Breast epithelium (tissue), 4 donors: ENCODE measurements around the gene AIG1. TPM values are rescaled to one million over a fixed set of nuclear protein-coding genes. Genes with fewer than 3 reads are reported as not detected.

ENCODE experiments used
- DNase-seq, 2 donors: peaks; one replicate each; pipeline ENCODE4 v3.0.0-alpha.2; 2019; ENCODE audit warnings: low spot score in 2 of 2
- H3K27ac ChIP-seq, 2 donors: fragments of 200-600 bp; sonication (generic) in 1 of 2; one replicate each; pipeline ENCODE4 v1.5.1; 2016 to 2019; ENCODE audit warnings: mild to moderate bottlenecking in 1 of 2
- H3K27me3 ChIP-seq, 2 donors: fragments of 200-600 bp; sonication (generic) in 1 of 2; one replicate each; pipeline versions ENCODE4 v1.5.1 to v1.6.0; 2017 to 2019; ENCODE audit warnings: control low read depth in 1 of 2, mild to moderate bottlenecking in 1 of 2
- H3K36me3 ChIP-seq: fragments of 200-600 bp; one replicate; pipeline ENCODE4 v1.5.1; 2019
- H3K4me1 ChIP-seq, 2 donors: fragments of 200-600 bp; sonication (generic); one replicate each; pipeline ENCODE4 v1.5.1; 2016 to 2019; ENCODE audit warnings: control low read depth in 1 of 2
- H3K4me3 ChIP-seq, 3 donors: fragments of 200-600 bp; sonication (generic); 1 replicate in 2 of 3; 2 replicates in 1 of 3; pipeline ENCODE4 v1.5.1; 2016 to 2019; ENCODE audit warnings: mild to moderate bottlenecking in 3 of 3, moderate library complexity in 2 of 3
- H3K9me3 ChIP-seq, 2 donors: fragments of 200-600 bp; sonication (generic) in 1 of 2; one replicate each; pipeline ENCODE4 v1.5.1; 2016 to 2019; ENCODE audit warnings: control low read depth in 1 of 2
- CTCF ChIP-seq, 3 donors: fragments of 450-650 bp; IDR thresholded peaks; one replicate each; pipeline ENCODE4 v1.5.1; 2016 to 2017; ENCODE audit warnings: antibody characterized with exemption in 3 of 3, mild to moderate bottlenecking in 3 of 3, moderate library complexity in 3 of 3
- POLR2A ChIP-seq: fragments of 450-650 bp; IDR thresholded peaks from one replicate; pipeline ENCODE4 v1.6.1; 2016; ENCODE audit warnings: antibody characterized with exemption, mild to moderate bottlenecking, moderate library complexity
- POLR2AphosphoS5 ChIP-seq, 3 donors: sonication (generic); formaldehyde crosslinking; IDR thresholded peaks; one replicate each; pipeline ENCODE4 v1.6.1; 2017; ENCODE audit warnings: antibody characterized with exemption in 3 of 3
- intact Hi-C: fragments of 100-400 bp; cut with DNase I; formaldehyde crosslinking; loops from one replicate; pipeline ENCODE4 v1.15.1; 2023; ENCODE audit warnings: low total_unique reads
- total RNA-seq, 3 donors: library from RNA; depleted of rRNA; stranded (reverse); fragments of >200 nt; gene quantifications; one replicate each; pipeline ENCODE4 v1.1.0, GENCODE V29; 2016

AIG1 gene
- total RNA-seq, 3 donors from 2014 or later: 43.0 to 53.6 (median 44.2) TPM

- TF ChIP-seq POLR2A (no peak), POLR2AphosphoS5 (IDR thresholded peaks at IDR 0.05) (no peak), CTCF (IDR thresholded peaks at IDR 0.05) (no peak)
- H3K27ac ChIP-seq: no peak overlapping the region
- H3K9me3 ChIP-seq: no peaks in the 10 kb centered on the region
- no peaks in the 10 kb centered on the region for H3K27me3 ChIP-seq
- no peak overlapping the region for H3K4me3 ChIP-seq
- DNase-seq: no peak
- intact Hi-C loops: no loop called here
- H3K36me3 ChIP-seq: no peaks in the 10 kb centered on the region
- no peaks in the 10 kb centered on the region for H3K4me1 ChIP-seq
These were observed 96.4 kb downstream of the AIG1 start for GRCh38 chr6:143157131-143157530.

GRCh38 chr6:143158113-143158581 lies 97.5 kb downstream of the AIG1 start:
- Histone ChIP-seq H3K4me3 (no peak overlapping the region), H3K36me3 (no peaks in the 10 kb centered on the region), H3K27me3 (no peaks in the 10 kb centered on the region), H3K4me1 (no peaks in the 10 kb centered on the region), H3K27ac (no peak overlapping the region), H3K9me3 (no peaks in the 10 kb centered on the region)
- no peak for TF ChIP-seq POLR2A
- no peak for TF ChIP-seq CTCF (IDR thresholded peaks at IDR 0.05)
- no peak for TF ChIP-seq POLR2AphosphoS5 (IDR thresholded peaks at IDR 0.05)
- intact Hi-C loops: no loop called here
- no peak for DNase-seq

GRCh38 chr6:143159001-143159400 lies 98.3 kb downstream of the AIG1 start:
- intact Hi-C loops: no loop called here
- no peak overlapping the region for H3K27ac ChIP-seq
- no peaks in the 10 kb centered on the region for H3K9me3 ChIP-seq
- DNase-seq: no peak
- no peaks in the 10 kb centered on the region for H3K4me1 ChIP-seq
- TF ChIP-seq CTCF (IDR thresholded peaks at IDR 0.05) (no peak), POLR2AphosphoS5 (IDR thresholded peaks at IDR 0.05) (no peak), POLR2A (no peak)
- H3K36me3 ChIP-seq: no peaks in the 10 kb centered on the region
- no peak overlapping the region for H3K4me3 ChIP-seq
- no peaks in the 10 kb centered on the region for H3K27me3 ChIP-seq

- no peak for DNase-seq
- Histone ChIP-seq H3K27ac (no peak overlapping the region), H3K36me3 (no peaks in the 10 kb centered on the region), H3K9me3 (no peaks in the 10 kb centered on the region), H3K27me3 (no peaks in the 10 kb centered on the region), H3K4me1 (no peaks in the 10 kb centered on the region), H3K4me3 (no peak overlapping the region)
- intact Hi-C loops: no loop called here
- TF ChIP-seq CTCF (IDR thresholded peaks at IDR 0.05): no peak
- no peak for TF ChIP-seq POLR2A
- TF ChIP-seq POLR2AphosphoS5 (IDR thresholded peaks at IDR 0.05): no peak
These were observed 99.3 kb downstream of the AIG1 start for GRCh38 chr6:143160015-143160414.

GRCh38 chr6:143160439-143161220 lies 99.9 kb downstream of the AIG1 start:
- no peaks in the 10 kb centered on the region for H3K4me1 ChIP-seq
- no peaks in the 10 kb centered on the region for H3K27me3 ChIP-seq
- no peak overlapping the region for H3K27ac ChIP-seq
- no peak for DNase-seq
- no peak overlapping the region for H3K4me3 ChIP-seq
- TF ChIP-seq CTCF (IDR thresholded peaks at IDR 0.05) (no peak), POLR2A (no peak), POLR2AphosphoS5 (IDR thresholded peaks at IDR 0.05) (no peak)
- no peaks in the 10 kb centered on the region for H3K36me3 ChIP-seq
- intact Hi-C loops: no loop called here
- no peaks in the 10 kb centered on the region for H3K9me3 ChIP-seq
